Lower leg skin (tissue), 3 donors: ENCODE measurements around the gene DNAJC10.

Source experiments
- POLR2A ChIP-seq, 2 donors: fragments of 450-650 bp; IDR thresholded peaks; one replicate each; pipeline ENCODE4 v1.6.1; 2016 to 2017; ENCODE audit warnings: antibody characterized with exemption in 2 of 2, mild to moderate bottlenecking in 1 of 2, moderate library complexity in 1 of 2
- TF ChIP-seq, protein P1 (sequence below), 3 donors: fragments of 450-650 bp; IDR thresholded peaks; one replicate each; pipeline ENCODE4 v1.5.1; 2016; ENCODE audit warnings: antibody characterized with exemption in 3 of 3, mild to moderate bottlenecking in 3 of 3, moderate library complexity in 2 of 3

DNA sequence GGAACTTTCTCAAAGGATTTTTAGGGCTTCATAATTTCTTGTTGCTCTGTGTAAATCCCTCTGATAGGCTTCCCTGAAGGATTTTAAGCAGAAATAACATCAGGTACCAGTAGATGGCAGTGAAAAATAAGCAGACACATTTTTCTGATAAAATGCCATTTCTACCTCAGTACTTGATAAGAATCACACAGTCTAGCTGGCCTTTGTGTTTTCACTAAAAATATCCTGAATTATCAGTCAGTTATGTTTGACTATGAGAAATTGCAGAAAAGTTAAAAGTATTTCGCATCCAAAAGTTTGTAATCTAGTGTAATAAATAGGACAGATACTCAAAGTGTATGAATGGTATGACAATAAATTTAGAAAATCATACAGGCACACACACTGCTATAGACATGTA, 68.7 kb downstream of the DNAJC10 start:
- TF ChIP-seq, protein P1, sequence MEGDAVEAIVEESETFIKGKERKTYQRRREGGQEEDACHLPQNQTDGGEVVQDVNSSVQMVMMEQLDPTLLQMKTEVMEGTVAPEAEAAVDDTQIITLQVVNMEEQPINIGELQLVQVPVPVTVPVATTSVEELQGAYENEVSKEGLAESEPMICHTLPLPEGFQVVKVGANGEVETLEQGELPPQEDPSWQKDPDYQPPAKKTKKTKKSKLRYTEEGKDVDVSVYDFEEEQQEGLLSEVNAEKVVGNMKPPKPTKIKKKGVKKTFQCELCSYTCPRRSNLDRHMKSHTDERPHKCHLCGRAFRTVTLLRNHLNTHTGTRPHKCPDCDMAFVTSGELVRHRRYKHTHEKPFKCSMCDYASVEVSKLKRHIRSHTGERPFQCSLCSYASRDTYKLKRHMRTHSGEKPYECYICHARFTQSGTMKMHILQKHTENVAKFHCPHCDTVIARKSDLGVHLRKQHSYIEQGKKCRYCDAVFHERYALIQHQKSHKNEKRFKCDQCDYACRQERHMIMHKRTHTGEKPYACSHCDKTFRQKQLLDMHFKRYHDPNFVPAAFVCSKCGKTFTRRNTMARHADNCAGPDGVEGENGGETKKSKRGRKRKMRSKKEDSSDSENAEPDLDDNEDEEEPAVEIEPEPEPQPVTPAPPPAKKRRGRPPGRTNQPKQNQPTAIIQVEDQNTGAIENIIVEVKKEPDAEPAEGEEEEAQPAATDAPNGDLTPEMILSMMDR (IDR thresholded peaks at IDR 0.05): no peak
- no peak for TF ChIP-seq POLR2A (IDR thresholded peaks at IDR 0.05)
